HL-60 (cell line): ENCODE results near the gene GPR150.

ENCODE experiments used
- DNase-seq, 2 experiments: peaks; one replicate each; pipeline ENCODE4 v3.0.0-alpha.2; 2010 to 2020; ENCODE audit warnings: low read depth in 1 of 2, low spot score in 1 of 2
- H3K27ac ChIP-seq: fragments of 250-450 bp; sonication (Bioruptor Pico); replicated peaks from 2 replicates; pipeline ENCODE4 v1.5.1; 2020; ENCODE audit warnings: mild to moderate bottlenecking, moderate library complexity
- H3K27me3 ChIP-seq: fragments of 250-450 bp; sonication (Bioruptor Pico); 2 replicates; pipeline ENCODE4 v1.5.1; 2021; ENCODE audit warnings: mild to moderate bottlenecking, moderate library complexity; ENCODE audit not compliant: insufficient read depth, poor library complexity, severe bottlenecking
- H3K4me3 ChIP-seq: replicated peaks from 2 replicates; pipeline ENCODE4 v1.5.1; 2011; ENCODE audit warnings: mild to moderate bottlenecking, control low read depth, low read length; ENCODE audit not compliant: insufficient read depth
- GABPA ChIP-seq: IDR thresholded peaks from 2 replicates; pipeline ENCODE4 v1.6.1; 2012; ENCODE audit warnings: low read depth
- POLR2AphosphoS5 ChIP-seq: IDR thresholded peaks from 2 replicates; pipeline ENCODE4 v1.6.1; 2012; ENCODE audit warnings: low read depth
- SPI1 ChIP-seq: IDR thresholded peaks from 2 replicates; pipeline ENCODE4 v1.6.1; 2012; ENCODE audit warnings: low read depth, mild to moderate bottlenecking, borderline replicate concordance
- TF ChIP-seq, protein P1 (sequence below): IDR thresholded peaks from 2 replicates; pipeline ENCODE4 v1.6.1; 2012; ENCODE audit warnings: low read depth; ENCODE audit not compliant: insufficient replicate concordance
- TF ChIP-seq, protein P2 (sequence below): IDR thresholded peaks from one replicate; pipeline ENCODE4 v1.5.1; 2011; ENCODE audit warnings: low read length, control low read depth, inconsistent platforms; ENCODE audit not compliant: insufficient read depth

Gene GPR150

DNA sequence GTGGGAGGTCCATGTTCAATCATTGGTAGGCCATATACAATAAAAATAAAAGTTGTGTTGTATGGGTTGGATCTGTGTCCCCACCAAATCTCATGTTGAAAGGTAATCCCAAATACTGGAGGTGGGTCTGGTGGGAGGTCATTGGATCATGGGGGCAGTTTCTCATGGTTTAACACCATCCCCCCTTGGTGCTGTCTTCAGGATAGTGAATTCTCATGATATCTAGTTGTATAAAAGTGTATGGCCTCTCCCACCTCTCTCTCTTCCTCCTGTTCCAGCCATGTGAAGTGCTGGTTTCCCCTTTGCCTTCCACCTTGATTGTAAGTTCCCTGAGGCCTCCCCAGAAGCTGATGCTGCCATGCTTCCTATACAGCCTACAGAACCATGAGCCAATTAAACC is 47.8 kb downstream of the GPR150 start:
- Histone ChIP-seq H3K27me3 (no peaks in the 10 kb centered on the region), H3K27ac (no peak overlapping the region), H3K4me3 (no peak overlapping the region)
- TF ChIP-seq, protein P1, sequence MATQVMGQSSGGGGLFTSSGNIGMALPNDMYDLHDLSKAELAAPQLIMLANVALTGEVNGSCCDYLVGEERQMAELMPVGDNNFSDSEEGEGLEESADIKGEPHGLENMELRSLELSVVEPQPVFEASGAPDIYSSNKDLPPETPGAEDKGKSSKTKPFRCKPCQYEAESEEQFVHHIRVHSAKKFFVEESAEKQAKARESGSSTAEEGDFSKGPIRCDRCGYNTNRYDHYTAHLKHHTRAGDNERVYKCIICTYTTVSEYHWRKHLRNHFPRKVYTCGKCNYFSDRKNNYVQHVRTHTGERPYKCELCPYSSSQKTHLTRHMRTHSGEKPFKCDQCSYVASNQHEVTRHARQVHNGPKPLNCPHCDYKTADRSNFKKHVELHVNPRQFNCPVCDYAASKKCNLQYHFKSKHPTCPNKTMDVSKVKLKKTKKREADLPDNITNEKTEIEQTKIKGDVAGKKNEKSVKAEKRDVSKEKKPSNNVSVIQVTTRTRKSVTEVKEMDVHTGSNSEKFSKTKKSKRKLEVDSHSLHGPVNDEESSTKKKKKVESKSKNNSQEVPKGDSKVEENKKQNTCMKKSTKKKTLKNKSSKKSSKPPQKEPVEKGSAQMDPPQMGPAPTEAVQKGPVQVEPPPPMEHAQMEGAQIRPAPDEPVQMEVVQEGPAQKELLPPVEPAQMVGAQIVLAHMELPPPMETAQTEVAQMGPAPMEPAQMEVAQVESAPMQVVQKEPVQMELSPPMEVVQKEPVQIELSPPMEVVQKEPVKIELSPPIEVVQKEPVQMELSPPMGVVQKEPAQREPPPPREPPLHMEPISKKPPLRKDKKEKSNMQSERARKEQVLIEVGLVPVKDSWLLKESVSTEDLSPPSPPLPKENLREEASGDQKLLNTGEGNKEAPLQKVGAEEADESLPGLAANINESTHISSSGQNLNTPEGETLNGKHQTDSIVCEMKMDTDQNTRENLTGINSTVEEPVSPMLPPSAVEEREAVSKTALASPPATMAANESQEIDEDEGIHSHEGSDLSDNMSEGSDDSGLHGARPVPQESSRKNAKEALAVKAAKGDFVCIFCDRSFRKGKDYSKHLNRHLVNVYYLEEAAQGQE, result no peak
- TF ChIP-seq, protein P2, sequence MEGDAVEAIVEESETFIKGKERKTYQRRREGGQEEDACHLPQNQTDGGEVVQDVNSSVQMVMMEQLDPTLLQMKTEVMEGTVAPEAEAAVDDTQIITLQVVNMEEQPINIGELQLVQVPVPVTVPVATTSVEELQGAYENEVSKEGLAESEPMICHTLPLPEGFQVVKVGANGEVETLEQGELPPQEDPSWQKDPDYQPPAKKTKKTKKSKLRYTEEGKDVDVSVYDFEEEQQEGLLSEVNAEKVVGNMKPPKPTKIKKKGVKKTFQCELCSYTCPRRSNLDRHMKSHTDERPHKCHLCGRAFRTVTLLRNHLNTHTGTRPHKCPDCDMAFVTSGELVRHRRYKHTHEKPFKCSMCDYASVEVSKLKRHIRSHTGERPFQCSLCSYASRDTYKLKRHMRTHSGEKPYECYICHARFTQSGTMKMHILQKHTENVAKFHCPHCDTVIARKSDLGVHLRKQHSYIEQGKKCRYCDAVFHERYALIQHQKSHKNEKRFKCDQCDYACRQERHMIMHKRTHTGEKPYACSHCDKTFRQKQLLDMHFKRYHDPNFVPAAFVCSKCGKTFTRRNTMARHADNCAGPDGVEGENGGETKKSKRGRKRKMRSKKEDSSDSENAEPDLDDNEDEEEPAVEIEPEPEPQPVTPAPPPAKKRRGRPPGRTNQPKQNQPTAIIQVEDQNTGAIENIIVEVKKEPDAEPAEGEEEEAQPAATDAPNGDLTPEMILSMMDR, result no peak
- no peak for TF ChIP-seq POLR2AphosphoS5
- TF ChIP-seq SPI1, result no peak
- TF ChIP-seq GABPA, result no peak
- no peak for DNase-seq

DNA sequence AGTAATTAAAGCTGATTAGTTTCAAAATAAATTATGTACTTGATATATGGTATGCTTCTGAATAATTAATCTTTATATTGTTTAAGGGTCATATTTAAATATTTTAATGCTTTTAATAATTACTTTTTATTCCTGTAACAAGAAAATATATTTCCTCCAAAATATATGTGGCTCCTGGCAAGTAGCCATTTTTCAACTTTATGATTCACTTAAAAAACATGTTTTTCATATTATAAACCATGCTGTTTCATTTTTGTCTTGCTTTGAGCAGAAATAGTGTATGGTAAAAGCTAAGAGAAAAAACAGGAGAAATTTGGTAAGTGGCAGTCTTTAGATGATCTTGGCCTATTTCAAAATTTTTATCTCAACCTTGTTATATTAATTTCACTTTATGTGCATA is 48.3 kb downstream of the GPR150 start:
- no peaks in the 10 kb centered on the region for H3K27me3 ChIP-seq
- no peak for DNase-seq
- TF ChIP-seq, protein P1, result no peak
- TF ChIP-seq, protein P2, result no peak
- TF ChIP-seq SPI1 (no peak), POLR2AphosphoS5 (no peak), GABPA (no peak)
- H3K27ac ChIP-seq, result no peak overlapping the region
- H3K4me3 ChIP-seq, result no peak overlapping the region

DNA sequence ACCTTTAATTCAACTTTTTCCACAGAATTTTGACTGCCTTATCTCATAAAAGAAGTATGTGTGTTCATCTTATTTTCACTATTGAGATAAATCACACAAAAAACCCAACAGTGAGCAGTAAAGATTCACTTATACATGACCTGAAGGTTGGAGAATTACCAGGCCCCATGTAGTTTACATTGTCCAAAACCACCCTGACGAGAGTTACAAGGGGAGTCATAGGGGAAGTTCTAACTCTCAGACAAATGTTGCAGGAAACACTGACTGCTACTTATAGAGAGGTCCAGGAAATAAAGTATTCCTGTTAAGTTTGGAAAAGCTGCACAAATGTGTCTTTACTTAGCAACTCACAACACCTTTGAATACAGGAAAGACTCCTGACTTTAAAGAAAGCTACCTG is 48.8 kb downstream of the GPR150 start:
- H3K27ac ChIP-seq, result no peak overlapping the region
- H3K27me3 ChIP-seq, result no peaks in the 10 kb centered on the region
- no peak overlapping the region for H3K4me3 ChIP-seq
- no peak for TF ChIP-seq POLR2AphosphoS5
- no peak for TF ChIP-seq GABPA
- TF ChIP-seq SPI1, result no peak
- TF ChIP-seq, protein P1, result no peak
- TF ChIP-seq, protein P2, result no peak
- no peak for DNase-seq
